Neural progenitor cell (in vitro differentiated cells): ENCODE results near the gene PLCH2. TPM values are rescaled to one million over a fixed set of nuclear protein-coding genes. Genes with fewer than 3 reads are reported as not detected.
"Not testable (repeated sequence)": the region's sequence is repeated elsewhere in the genome, so short reads cannot be mapped to it uniquely, and the experiment has no call there.

Experiments
- DNase-seq: peaks from one replicate; pipeline ENCODE4 v3.0.0-alpha.2; 2016; ENCODE audit warnings: low spot score
- H2AFZ ChIP-seq: fragments of 200-600 bp; sonication (generic); replicated peaks from 2 replicates; pipeline ENCODE4 v1.6.1; 2016; ENCODE audit warnings: antibody characterized with exemption
- H3F3A ChIP-seq: fragments of 200-600 bp; sonication (generic); 2 replicates; pipeline ENCODE4 v1.6.1; 2016; ENCODE audit warnings: antibody characterized with exemption, low read depth
- H3K27ac ChIP-seq: fragments of 200-600 bp; sonication (generic); 2 replicates; pipeline ENCODE4 v1.5.1; 2016; ENCODE audit warnings: mild to moderate bottlenecking
- H3K27me3 ChIP-seq: fragments of 200-600 bp; sonication (generic); 2 replicates; pipeline ENCODE4 v1.6.1; 2016; ENCODE audit warnings: mild to moderate bottlenecking, moderate library complexity
- H3K36me3 ChIP-seq: fragments of 200-600 bp; sonication (generic); 2 replicates; pipeline ENCODE4 v1.5.1; 2016
- H3K4me1 ChIP-seq: fragments of 200-600 bp; sonication (generic); 2 replicates; pipeline ENCODE4 v1.6.1; 2016; ENCODE audit warnings: mixed run types
- H3K4me2 ChIP-seq: fragments of 200-600 bp; sonication (generic); 2 replicates; pipeline ENCODE4 v1.6.1; 2016
- H3K4me3 ChIP-seq: fragments of 200-600 bp; sonication (generic); 2 replicates; pipeline ENCODE4 v1.5.1; 2016
- H3K79me2 ChIP-seq: fragments of 200-600 bp; sonication (generic); 2 replicates; pipeline ENCODE4 v1.6.1; 2016; ENCODE audit warnings: low read depth
- H3K9ac ChIP-seq: fragments of 200-600 bp; sonication (generic); 2 replicates; pipeline ENCODE4 v1.6.1; 2016
- H3K9me3 ChIP-seq: fragments of 200-600 bp; sonication (generic); 2 replicates; pipeline ENCODE4 v1.5.1; 2016; ENCODE audit warnings: low read depth
- H4K20me1 ChIP-seq: fragments of 200-600 bp; sonication (generic); 2 replicates; pipeline ENCODE4 v1.6.1; 2016; ENCODE audit warnings: low read depth
- H3K27ac Mint-ChIP-seq: 3 replicates; pipeline ENCODE4 v1.8.0; 2021; ENCODE audit warnings: mixed read lengths
- H3K27me3 Mint-ChIP-seq: 2 replicates; pipeline ENCODE4 v1.8.0; 2022; ENCODE audit warnings: low read depth, mild to moderate bottlenecking, inconsistent platforms, moderate library complexity, mixed read lengths; ENCODE audit not compliant: insufficient read depth
- H3K36me3 Mint-ChIP-seq: 3 replicates; pipeline ENCODE4 v1.8.0; 2021; ENCODE audit warnings: mixed read lengths
- H3K4me1 Mint-ChIP-seq: 3 replicates; pipeline ENCODE4 v1.8.0; 2021; ENCODE audit warnings: mixed read lengths
- H3K4me3 Mint-ChIP-seq: 3 replicates; pipeline ENCODE4 v1.8.0; 2021; ENCODE audit warnings: mild to moderate bottlenecking, moderate library complexity, mixed read lengths
- H3K9me3 Mint-ChIP-seq: 3 replicates; pipeline ENCODE4 v1.8.0; 2020; ENCODE audit warnings: mixed read lengths
- EZH2 ChIP-seq: fragments of 200-600 bp; sonication (generic); IDR thresholded peaks from 2 replicates; pipeline ENCODE4 v1.6.1; 2017; ENCODE audit warnings: antibody characterized with exemption, mild to moderate bottlenecking, moderate library complexity
- EZH2phosphoT487 ChIP-seq: fragments of 200-600 bp; sonication (generic); IDR thresholded peaks from 2 replicates; pipeline ENCODE4 v1.6.1; 2017; ENCODE audit warnings: antibody characterized with exemption
- total RNA-seq: library from RNA; depleted of rRNA; stranded (reverse); fragments of >200 nt; gene quantifications from 2 replicates; pipeline ENCODE4 v1.2.3, GENCODE V29; 2015; ENCODE audit warnings: low replicate concordance
- TF ChIP-seq, protein P1 (sequence below): fragments of 200-600 bp; sonication (generic); IDR thresholded peaks from 2 replicates; pipeline ENCODE4 v1.5.1; 2017; ENCODE audit warnings: antibody characterized with exemption, mild to moderate bottlenecking

The PLCH2 gene
- total RNA-seq, 1 donor from 2014 or later = 0.54 TPM

GRCh38 chr1:2552189-2552588 is 76.1 kb downstream of the PLCH2 start:
- Histone ChIP-seq H3F3A (peaks cover 28% of the 10 kb centered on the region), H3K9me3 (no peaks in the 10 kb centered on the region), H4K20me1 (peaks cover 10% of the 10 kb centered on the region), H3K27me3 (no peaks in the 10 kb centered on the region), H3K4me3 (no peak overlapping the region), H3K27ac (no peak overlapping the region), H3K4me2 (no peak overlapping the region), H3K9ac (no peak overlapping the region), H3K79me2 (no peaks in the 10 kb centered on the region), H2AFZ (no peak overlapping the region), H3K4me1 (peaks cover 23% of the 10 kb centered on the region), H3K36me3 (no peaks in the 10 kb centered on the region)
- no peak overlapping the region for H3K27ac Mint-ChIP-seq
- no peak overlapping the region for H3K4me3 Mint-ChIP-seq
- DNase-seq = no peak
- peaks cover 41% of the 10 kb centered on the region for H3K4me1 Mint-ChIP-seq
- H3K9me3 Mint-ChIP-seq = no peaks in the 10 kb centered on the region
- no peaks in the 10 kb centered on the region for H3K27me3 Mint-ChIP-seq
- TF ChIP-seq, protein P1, sequence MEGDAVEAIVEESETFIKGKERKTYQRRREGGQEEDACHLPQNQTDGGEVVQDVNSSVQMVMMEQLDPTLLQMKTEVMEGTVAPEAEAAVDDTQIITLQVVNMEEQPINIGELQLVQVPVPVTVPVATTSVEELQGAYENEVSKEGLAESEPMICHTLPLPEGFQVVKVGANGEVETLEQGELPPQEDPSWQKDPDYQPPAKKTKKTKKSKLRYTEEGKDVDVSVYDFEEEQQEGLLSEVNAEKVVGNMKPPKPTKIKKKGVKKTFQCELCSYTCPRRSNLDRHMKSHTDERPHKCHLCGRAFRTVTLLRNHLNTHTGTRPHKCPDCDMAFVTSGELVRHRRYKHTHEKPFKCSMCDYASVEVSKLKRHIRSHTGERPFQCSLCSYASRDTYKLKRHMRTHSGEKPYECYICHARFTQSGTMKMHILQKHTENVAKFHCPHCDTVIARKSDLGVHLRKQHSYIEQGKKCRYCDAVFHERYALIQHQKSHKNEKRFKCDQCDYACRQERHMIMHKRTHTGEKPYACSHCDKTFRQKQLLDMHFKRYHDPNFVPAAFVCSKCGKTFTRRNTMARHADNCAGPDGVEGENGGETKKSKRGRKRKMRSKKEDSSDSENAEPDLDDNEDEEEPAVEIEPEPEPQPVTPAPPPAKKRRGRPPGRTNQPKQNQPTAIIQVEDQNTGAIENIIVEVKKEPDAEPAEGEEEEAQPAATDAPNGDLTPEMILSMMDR = no peak
- no peak for TF ChIP-seq EZH2
- TF ChIP-seq EZH2phosphoT487 = no peak
- no peaks in the 10 kb centered on the region for H3K36me3 Mint-ChIP-seq

GRCh38 chr1:2553076-2553475 is 77.0 kb downstream of the PLCH2 start:
- not testable (repeated sequence) for H3K79me2 ChIP-seq, H3K27me3 ChIP-seq, DNase-seq, H3K4me2 ChIP-seq, H3K27me3 Mint-ChIP-seq, H3K9me3 Mint-ChIP-seq, H3K4me3 Mint-ChIP-seq, H4K20me1 ChIP-seq, H3K36me3 ChIP-seq, H3K4me3 ChIP-seq, H2AFZ ChIP-seq, H3K27ac Mint-ChIP-seq, H3K9ac ChIP-seq, H3K27ac ChIP-seq, H3K36me3 Mint-ChIP-seq, H3K9me3 ChIP-seq
- H3K4me1 ChIP-seq = peaks cover 15% of the 10 kb centered on the region
- H3K4me1 Mint-ChIP-seq = peaks cover 39% of the 10 kb centered on the region
- H3F3A ChIP-seq = peaks cover 19% of the 10 kb centered on the region

- Mint-ChIP-seq H3K4me3 (peak overlapping the region; percentile 65), H3K27ac (peak overlapping the region; percentile 40), H3K4me1 (peaks cover 32% of the 10 kb centered on the region), H3K36me3 (no peaks in the 10 kb centered on the region), H3K9me3 (no peaks in the 10 kb centered on the region), H3K27me3 (no peaks in the 10 kb centered on the region)
- Histone ChIP-seq H2AFZ (no peak overlapping the region), H3K36me3 (no peaks in the 10 kb centered on the region), H3K27me3 (no peaks in the 10 kb centered on the region), H3K4me2 (no peak overlapping the region), H3K9ac (no peak overlapping the region), H3K27ac (no peak overlapping the region), H3K9me3 (no peaks in the 10 kb centered on the region), H3F3A (peaks cover 10% of the 10 kb centered on the region), H4K20me1 (no peaks in the 10 kb centered on the region), H3K4me1 (peaks cover 13% of the 10 kb centered on the region), H3K4me3 (no peak overlapping the region), H3K79me2 (no peaks in the 10 kb centered on the region)
- TF ChIP-seq, protein P1 = no peak
- TF ChIP-seq EZH2phosphoT487 (no peak), EZH2 (no peak)
- DNase-seq = no peak
These were observed 78.0 kb downstream of the PLCH2 start for GRCh38 chr1:2553871-2554620.

- Histone ChIP-seq H3K36me3 (no peaks in the 10 kb centered on the region), H3K4me1 (peaks cover 13% of the 10 kb centered on the region), H3K79me2 (no peaks in the 10 kb centered on the region), H2AFZ (no peak overlapping the region), H3F3A (peaks cover 10% of the 10 kb centered on the region), H3K9me3 (no peaks in the 10 kb centered on the region), H3K9ac (no peak overlapping the region), H3K27ac (no peak overlapping the region), H3K4me3 (no peak overlapping the region), H4K20me1 (no peaks in the 10 kb centered on the region), H3K4me2 (no peak overlapping the region), H3K27me3 (no peaks in the 10 kb centered on the region)
- H3K9me3 Mint-ChIP-seq = no peaks in the 10 kb centered on the region
- peak; percentile 64 for DNase-seq
- no peaks in the 10 kb centered on the region for H3K36me3 Mint-ChIP-seq
- TF ChIP-seq, protein P1 = peak; percentile 56
- TF ChIP-seq EZH2 = no peak
- peaks cover 30% of the 10 kb centered on the region for H3K4me1 Mint-ChIP-seq
- peak overlapping the region; percentile 60 for H3K4me3 Mint-ChIP-seq
- H3K27me3 Mint-ChIP-seq = no peaks in the 10 kb centered on the region
- peak overlapping the region; percentile 29 for H3K27ac Mint-ChIP-seq
These were observed 78.7 kb downstream of the PLCH2 start for GRCh38 chr1:2554621-2555387.
